Ishikawa (cell line): Measurements from ENCODE around the gene MBLAC2.

Experiments
- CEBPB ChIP-seq: IDR thresholded peaks from 2 replicates; pipeline ENCODE4 v1.6.1; 2012
- CREB1 ChIP-seq: IDR thresholded peaks from 2 replicates; pipeline ENCODE4 v1.6.1; 2012; ENCODE audit warnings: low read depth
- EGR1 ChIP-seq: IDR thresholded peaks from 2 replicates; pipeline ENCODE4 v1.6.1; 2012
- EP300 ChIP-seq: IDR thresholded peaks from 2 replicates; pipeline ENCODE4 v1.6.1; 2012; ENCODE audit warnings: borderline replicate concordance
- FOXM1 ChIP-seq: IDR thresholded peaks from 2 replicates; pipeline ENCODE4 v1.6.1; 2012; ENCODE audit warnings: low read depth, borderline replicate concordance
- NFIC ChIP-seq: IDR thresholded peaks from 2 replicates; pipeline ENCODE4 v1.6.1; 2012
- RAD21 ChIP-seq: IDR thresholded peaks from 2 replicates; pipeline ENCODE4 v1.6.1; 2012; ENCODE audit warnings: low read depth
- TAF1 ChIP-seq: IDR thresholded peaks from 2 replicates; pipeline ENCODE4 v1.6.1; 2012; ENCODE audit warnings: low read depth, mild to moderate bottlenecking
- TCF12 ChIP-seq: IDR thresholded peaks from 2 replicates; pipeline ENCODE4 v1.6.1; 2012; ENCODE audit warnings: low read depth
- TEAD4 ChIP-seq: IDR thresholded peaks from 2 replicates; pipeline ENCODE4 v1.6.1; 2012
- YY1 ChIP-seq: IDR thresholded peaks from 2 replicates; pipeline ENCODE4 v1.6.1; 2012; ENCODE audit warnings: low read depth
- ZBTB7A ChIP-seq: IDR thresholded peaks from 2 replicates; pipeline ENCODE4 v1.6.1; 2012; ENCODE audit warnings: low read depth
- TF ChIP-seq, protein P1 (sequence below): IDR thresholded peaks from 2 replicates; pipeline ENCODE4 v1.6.1; 2012
- TF ChIP-seq, protein P2 (sequence below): IDR thresholded peaks from 2 replicates; pipeline ENCODE4 v1.6.1; 2012; ENCODE audit warnings: low read depth, mild to moderate bottlenecking
- TF ChIP-seq, protein P3 (sequence below): IDR thresholded peaks from 2 replicates; pipeline ENCODE4 v1.6.1; 2012

Gene MBLAC2

DNA sequence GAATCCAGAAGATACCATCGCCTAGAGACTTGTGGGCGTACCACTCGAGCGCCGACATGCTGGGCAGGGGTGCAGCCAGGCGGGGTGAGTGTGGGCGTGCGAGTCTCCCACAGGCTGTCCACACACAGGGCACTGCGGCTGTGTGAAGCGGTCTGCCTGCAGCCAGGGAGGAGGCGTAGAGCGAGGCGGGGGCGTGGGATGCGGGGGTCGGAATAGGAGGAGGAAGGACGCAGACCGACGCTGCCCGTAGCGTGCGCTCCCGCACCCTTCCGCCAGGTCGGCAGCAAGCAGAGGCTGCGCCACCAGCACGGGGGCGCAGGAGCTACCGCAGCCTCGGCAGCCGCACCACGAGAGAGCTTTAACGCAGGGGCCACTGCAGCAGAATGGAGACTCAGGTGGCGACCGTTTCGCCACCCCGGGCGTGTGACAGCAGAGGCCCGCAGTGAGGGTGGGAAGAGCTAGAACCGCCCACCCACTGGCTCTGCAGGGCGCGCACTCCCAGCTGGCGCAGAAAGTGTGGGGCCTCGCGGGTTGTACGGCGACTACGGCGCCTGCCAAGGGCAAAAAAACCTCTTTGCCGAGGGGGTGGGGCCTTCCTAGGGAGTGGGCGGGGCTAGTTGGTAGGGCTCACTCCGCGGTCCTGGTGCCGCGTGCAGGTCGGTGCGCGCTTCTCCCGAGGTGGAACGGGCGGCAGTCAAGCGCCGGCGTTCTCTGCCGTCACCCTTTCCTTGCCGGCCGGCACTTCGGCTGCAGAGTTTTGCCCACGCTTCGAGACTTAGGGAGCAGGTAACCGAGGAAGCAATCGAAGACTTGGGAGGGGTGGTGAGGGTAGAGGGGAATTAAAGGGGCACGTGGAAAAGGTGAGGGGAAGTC, at the start of gene MBLAC2, which contains the start of gene POLR3G:
Gene MBLAC2, minus strand, starts transcription at position 537 of the 873 bp plus-strand sequence. Its CDS starts 479 bp downstream, at position 58.
Gene POLR3G, plus strand, starts transcription at position 630 of the 873 bp plus-strand sequence. CDS start 10,704 bp downstream, outside the sequence.
- TF ChIP-seq YY1, result no peak
- TF ChIP-seq CEBPB, result peak; percentile 18; the same call in 1 of the 2 replicates
- peak; percentile 94 for TF ChIP-seq EGR1
- peak; percentile 50 for TF ChIP-seq ZBTB7A
- peak; percentile 75 for TF ChIP-seq TCF12
- peak; percentile 14; the same call in 1 of the 2 replicates for TF ChIP-seq TEAD4
- TF ChIP-seq, protein P1, sequence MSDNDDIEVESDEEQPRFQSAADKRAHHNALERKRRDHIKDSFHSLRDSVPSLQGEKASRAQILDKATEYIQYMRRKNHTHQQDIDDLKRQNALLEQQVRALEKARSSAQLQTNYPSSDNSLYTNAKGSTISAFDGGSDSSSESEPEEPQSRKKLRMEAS, result peak; percentile 97
- peak; percentile 64 for TF ChIP-seq TAF1
- TF ChIP-seq, protein P2, sequence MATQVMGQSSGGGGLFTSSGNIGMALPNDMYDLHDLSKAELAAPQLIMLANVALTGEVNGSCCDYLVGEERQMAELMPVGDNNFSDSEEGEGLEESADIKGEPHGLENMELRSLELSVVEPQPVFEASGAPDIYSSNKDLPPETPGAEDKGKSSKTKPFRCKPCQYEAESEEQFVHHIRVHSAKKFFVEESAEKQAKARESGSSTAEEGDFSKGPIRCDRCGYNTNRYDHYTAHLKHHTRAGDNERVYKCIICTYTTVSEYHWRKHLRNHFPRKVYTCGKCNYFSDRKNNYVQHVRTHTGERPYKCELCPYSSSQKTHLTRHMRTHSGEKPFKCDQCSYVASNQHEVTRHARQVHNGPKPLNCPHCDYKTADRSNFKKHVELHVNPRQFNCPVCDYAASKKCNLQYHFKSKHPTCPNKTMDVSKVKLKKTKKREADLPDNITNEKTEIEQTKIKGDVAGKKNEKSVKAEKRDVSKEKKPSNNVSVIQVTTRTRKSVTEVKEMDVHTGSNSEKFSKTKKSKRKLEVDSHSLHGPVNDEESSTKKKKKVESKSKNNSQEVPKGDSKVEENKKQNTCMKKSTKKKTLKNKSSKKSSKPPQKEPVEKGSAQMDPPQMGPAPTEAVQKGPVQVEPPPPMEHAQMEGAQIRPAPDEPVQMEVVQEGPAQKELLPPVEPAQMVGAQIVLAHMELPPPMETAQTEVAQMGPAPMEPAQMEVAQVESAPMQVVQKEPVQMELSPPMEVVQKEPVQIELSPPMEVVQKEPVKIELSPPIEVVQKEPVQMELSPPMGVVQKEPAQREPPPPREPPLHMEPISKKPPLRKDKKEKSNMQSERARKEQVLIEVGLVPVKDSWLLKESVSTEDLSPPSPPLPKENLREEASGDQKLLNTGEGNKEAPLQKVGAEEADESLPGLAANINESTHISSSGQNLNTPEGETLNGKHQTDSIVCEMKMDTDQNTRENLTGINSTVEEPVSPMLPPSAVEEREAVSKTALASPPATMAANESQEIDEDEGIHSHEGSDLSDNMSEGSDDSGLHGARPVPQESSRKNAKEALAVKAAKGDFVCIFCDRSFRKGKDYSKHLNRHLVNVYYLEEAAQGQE, result no peak
- TF ChIP-seq NFIC, result peak; percentile 51; the same call in 1 of the 2 replicates
- TF ChIP-seq EP300, result no peak

DNA sequence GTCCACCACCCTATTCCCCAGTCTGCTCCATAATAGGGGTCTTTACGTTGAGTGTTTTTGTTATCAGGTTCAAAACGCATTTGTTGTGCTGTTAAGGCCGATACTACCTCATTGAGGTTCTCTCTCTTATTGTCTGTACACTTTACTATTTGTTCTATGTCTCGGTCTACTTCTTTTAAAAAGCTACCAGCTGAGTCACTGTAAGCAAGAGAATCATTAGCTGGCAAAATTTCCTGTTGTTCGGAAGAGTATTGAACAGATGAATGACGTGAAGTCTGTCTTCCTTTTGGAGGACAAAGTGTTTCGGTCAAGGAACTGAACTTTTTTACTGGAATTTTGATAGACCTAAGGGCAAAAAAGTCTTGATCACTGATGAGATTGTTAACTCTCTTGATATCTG, 44.5 kb upstream of the MBLAC2 start:
- no peak for TF ChIP-seq YY1
- TF ChIP-seq NFIC, result no peak
- TF ChIP-seq EP300, result no peak
- TF ChIP-seq, protein P1, result no peak

DNA sequence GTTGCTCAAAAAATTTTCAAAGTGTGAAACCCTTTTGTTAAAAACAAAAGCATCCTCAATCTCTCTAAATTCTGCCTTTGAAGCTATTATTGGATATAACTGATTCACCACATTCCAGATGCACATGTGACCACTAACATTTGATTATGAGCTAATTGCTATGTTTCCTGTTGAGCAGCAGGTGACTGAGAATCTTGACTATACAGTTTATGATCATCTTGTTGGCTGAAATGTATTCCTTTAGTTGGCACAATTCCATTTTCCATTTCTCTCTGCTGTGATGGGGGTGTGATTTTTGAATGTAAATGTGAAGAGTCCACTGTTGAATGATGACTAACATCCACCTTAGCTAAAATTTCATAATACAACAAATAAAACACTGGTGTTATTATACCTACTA, 44.1 kb upstream of the MBLAC2 start:
- TF ChIP-seq, protein P3, sequence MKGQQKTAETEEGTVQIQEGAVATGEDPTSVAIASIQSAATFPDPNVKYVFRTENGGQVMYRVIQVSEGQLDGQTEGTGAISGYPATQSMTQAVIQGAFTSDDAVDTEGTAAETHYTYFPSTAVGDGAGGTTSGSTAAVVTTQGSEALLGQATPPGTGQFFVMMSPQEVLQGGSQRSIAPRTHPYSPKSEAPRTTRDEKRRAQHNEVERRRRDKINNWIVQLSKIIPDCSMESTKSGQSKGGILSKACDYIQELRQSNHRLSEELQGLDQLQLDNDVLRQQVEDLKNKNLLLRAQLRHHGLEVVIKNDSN, result no peak
- TF ChIP-seq YY1, result no peak
- no peak for TF ChIP-seq EP300

DNA sequence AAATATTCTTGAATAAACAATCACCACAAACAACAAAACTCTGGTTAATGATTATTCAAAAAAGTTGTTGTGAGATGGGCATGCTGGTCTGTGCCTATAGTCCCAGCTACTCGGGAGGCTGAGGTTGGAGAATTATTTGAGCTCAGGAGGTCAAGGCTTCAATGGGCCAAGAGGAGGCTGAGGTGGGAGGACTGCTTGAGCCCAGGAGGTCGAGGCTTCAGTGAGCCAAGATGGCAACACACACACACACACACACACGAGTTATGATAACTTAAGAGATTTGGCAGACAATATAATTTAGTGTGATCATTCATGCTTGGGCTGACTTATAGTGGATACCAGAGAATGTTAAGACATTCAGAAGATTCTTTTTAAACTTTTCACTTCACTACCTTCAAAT, 39.9 kb upstream of the MBLAC2 start:
- TF ChIP-seq EGR1, result no peak
- no peak for TF ChIP-seq EP300
- no peak for TF ChIP-seq RAD21
- TF ChIP-seq YY1, result no peak
- TF ChIP-seq FOXM1, result no peak
- no peak for TF ChIP-seq NFIC
- TF ChIP-seq, protein P3, result no peak
- no peak for TF ChIP-seq TAF1
- TF ChIP-seq CREB1, result no peak
- TF ChIP-seq, protein P2, result no peak
- TF ChIP-seq TCF12, result no peak
- no peak for TF ChIP-seq CEBPB

DNA sequence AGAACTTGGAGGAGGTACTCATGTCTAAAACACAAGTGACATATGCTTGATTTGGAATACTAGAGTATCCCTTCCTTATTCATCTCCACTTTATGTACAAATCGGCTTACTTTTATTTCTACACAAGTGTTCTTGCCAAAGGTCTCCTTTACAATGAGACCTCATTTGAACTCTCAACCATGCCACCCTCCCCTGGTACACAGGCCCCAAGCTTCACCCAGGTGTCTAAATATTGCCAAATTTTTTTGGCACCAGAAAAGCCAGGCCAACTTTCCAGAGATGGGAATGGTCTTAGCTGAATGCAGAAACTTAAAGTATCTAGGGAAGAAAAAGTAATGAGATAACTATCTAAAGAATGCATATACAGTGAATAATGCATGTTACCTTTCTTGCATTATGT, 35.9 kb upstream of the MBLAC2 start:
- TF ChIP-seq NFIC, result no peak
- TF ChIP-seq CEBPB, result no peak
- TF ChIP-seq FOXM1, result no peak
- no peak for TF ChIP-seq ZBTB7A
- TF ChIP-seq TEAD4, result no peak
- TF ChIP-seq, protein P1, result no peak
- no peak for TF ChIP-seq EP300
- no peak for TF ChIP-seq TCF12
- TF ChIP-seq YY1, result no peak
- no peak for TF ChIP-seq CREB1

DNA sequence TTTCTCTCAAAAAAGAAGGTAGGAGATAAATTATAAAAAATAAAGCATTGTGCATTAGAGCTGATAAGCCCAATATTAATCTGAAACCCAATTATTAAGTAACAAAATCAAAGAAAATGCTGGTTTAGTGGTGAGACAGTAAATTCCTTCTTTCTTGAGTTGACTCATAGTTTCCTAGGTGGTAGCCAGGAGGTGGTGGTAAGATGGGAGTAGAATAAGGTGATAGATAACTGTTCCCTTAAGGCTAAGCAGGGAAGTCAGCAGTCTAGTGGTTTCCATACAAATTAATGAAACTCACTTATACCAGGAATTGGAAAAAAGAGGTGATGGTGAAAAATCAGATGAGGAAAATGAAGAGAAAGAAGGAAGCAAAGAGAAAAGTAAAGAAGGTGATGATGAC, 31.6 kb upstream of the MBLAC2 start:
- TF ChIP-seq EGR1 (no peak), RAD21 (no peak)
- TF ChIP-seq, protein P2, result no peak
- TF ChIP-seq, protein P3, result no peak
